ENCODE data around the gene PDGFD. TPM values are rescaled to one million over a fixed set of nuclear protein-coding genes. Genes with fewer than 3 reads are reported as not detected.

PDGFD gene
- total RNA-seq, 4 donors from 2014 or later, result 4.4 to 7.2 (median 5.2) TPM

DNA sequence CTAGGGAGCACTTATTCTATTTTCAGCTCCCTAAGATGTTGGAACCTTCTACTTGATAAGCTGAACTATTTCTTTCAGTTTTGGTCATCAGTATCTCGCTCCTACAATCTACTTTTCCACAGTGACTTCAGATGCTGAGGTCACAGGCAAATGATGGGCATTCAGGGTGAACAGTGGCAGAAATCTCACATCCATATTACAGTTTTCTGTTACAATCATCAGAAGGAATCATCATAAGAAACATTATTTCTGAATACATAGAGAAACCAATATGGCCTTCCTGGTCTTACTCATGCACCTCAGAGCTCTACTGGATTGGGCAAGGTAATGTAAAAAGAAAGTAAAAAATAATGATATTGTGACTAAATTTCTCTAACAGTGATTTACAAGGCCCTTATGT, 166.9 kb downstream of the PDGFD start:
- 93% methylated on average over 1 of the region's 1 CpG for WGBS
- DNase-seq (ENCODE audit: low spot score in 2 of 2), result no peak
- H3K27me3 ChIP-seq, result no peaks in the 10 kb centered on the region
- H3K9me3 ChIP-seq, result no peaks in the 10 kb centered on the region
- no peaks in the 10 kb centered on the region for H3K36me3 ChIP-seq
- no peak overlapping the region for H3K27ac ChIP-seq
- H3K4me1 ChIP-seq, result no peaks in the 10 kb centered on the region
- H3K4me3 ChIP-seq, result no peak overlapping the region
- TF ChIP-seq POLR2AphosphoS5 (IDR thresholded peaks at IDR 0.05) (no peak), EP300 (IDR thresholded peaks at IDR 0.05) (no peak), POLR2A (IDR thresholded peaks at IDR 0.05) (no peak)
- TF ChIP-seq, protein P1, sequence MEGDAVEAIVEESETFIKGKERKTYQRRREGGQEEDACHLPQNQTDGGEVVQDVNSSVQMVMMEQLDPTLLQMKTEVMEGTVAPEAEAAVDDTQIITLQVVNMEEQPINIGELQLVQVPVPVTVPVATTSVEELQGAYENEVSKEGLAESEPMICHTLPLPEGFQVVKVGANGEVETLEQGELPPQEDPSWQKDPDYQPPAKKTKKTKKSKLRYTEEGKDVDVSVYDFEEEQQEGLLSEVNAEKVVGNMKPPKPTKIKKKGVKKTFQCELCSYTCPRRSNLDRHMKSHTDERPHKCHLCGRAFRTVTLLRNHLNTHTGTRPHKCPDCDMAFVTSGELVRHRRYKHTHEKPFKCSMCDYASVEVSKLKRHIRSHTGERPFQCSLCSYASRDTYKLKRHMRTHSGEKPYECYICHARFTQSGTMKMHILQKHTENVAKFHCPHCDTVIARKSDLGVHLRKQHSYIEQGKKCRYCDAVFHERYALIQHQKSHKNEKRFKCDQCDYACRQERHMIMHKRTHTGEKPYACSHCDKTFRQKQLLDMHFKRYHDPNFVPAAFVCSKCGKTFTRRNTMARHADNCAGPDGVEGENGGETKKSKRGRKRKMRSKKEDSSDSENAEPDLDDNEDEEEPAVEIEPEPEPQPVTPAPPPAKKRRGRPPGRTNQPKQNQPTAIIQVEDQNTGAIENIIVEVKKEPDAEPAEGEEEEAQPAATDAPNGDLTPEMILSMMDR (IDR thresholded peaks at IDR 0.05), result no peak

DNA sequence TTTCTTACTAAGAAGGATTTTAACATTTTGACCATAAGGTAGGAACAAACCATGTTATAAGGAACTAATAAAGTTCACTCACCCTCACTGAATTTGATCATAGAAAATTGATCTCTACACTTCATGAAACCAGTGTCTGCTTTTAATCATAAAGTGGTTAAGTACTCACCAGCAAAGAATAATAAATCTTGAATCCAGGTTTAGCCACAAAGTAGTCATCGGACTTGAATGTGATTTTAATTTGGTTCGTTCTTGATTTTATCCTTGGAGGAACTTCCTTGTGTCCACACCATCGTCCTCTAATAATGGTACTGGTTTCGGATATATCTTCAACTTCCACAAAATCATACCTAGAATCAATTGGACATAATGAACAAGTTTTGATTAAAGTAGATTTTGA, 168.1 kb downstream of the PDGFD start:
- Histone ChIP-seq H3K9me3 (no peaks in the 10 kb centered on the region), H3K4me1 (no peaks in the 10 kb centered on the region), H3K27me3 (no peaks in the 10 kb centered on the region), H3K27ac (no peak overlapping the region), H3K36me3 (no peaks in the 10 kb centered on the region), H3K4me3 (no peak overlapping the region)
- no peak for DNase-seq (ENCODE audit: low spot score in 2 of 2)
- TF ChIP-seq POLR2AphosphoS5 (IDR thresholded peaks at IDR 0.05) (no peak), POLR2A (IDR thresholded peaks at IDR 0.05) (no peak), EP300 (IDR thresholded peaks at IDR 0.05) (no peak)
- TF ChIP-seq, protein P1 (IDR thresholded peaks at IDR 0.05), result no peak
- WGBS, result 84% methylated on average over 4 of the region's 4 CpGs

DNA sequence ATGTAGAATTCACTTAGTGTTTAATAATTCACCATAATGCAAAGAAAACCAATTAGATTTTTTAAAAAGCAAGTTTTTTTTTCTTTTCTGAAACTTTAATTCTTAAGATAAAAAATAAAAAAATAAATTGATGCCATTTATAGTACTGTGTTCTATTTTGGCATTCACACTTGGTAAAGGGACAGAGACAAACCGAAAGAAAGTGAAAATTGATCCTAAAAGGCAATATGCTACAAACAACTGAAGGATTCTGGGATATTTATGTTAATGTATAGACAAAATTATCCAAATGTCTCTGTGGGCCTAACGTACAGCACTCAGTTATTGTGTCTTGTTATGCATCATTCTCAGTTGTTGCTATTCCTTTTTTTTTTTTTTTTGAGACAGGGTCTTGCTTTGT, 169.4 kb downstream of the PDGFD start:
- Histone ChIP-seq H3K9me3 (no peaks in the 10 kb centered on the region), H3K36me3 (no peaks in the 10 kb centered on the region), H3K27ac (no peak overlapping the region), H3K4me3 (no peak overlapping the region), H3K4me1 (no peaks in the 10 kb centered on the region), H3K27me3 (no peaks in the 10 kb centered on the region)
- no peak for DNase-seq (ENCODE audit: low spot score in 2 of 2)
- WGBS, result 78% methylated on average over 2 of the region's 2 CpGs
- TF ChIP-seq EP300 (IDR thresholded peaks at IDR 0.05), result no peak
- TF ChIP-seq POLR2A (IDR thresholded peaks at IDR 0.05), result no peak
- TF ChIP-seq, protein P1 (IDR thresholded peaks at IDR 0.05), result no peak
- TF ChIP-seq POLR2AphosphoS5 (IDR thresholded peaks at IDR 0.05), result no peak

DNA sequence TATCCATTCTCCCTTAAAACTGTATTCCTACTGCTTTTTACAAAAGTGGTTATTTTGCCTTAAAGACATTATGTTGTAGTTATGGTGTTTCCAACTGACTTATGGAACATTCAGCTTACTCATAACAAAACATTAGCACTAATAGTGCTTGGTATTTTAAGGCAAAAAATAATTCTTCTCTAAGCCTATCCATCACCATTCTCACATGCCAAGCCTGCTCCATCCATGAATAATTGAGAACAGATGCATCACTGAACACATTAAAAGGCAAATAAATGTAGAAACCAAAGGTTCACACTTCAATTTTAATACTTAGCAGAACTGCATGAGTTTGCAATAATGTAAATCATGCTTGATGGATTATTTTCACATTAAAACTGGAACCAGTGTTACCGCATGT, 169.9 kb downstream of the PDGFD start:
- TF ChIP-seq POLR2A (IDR thresholded peaks at IDR 0.05) (no peak), EP300 (IDR thresholded peaks at IDR 0.05) (no peak), POLR2AphosphoS5 (IDR thresholded peaks at IDR 0.05) (no peak)
- TF ChIP-seq, protein P1 (IDR thresholded peaks at IDR 0.05), result no peak
- Histone ChIP-seq H3K27me3 (no peaks in the 10 kb centered on the region), H3K27ac (no peak overlapping the region), H3K9me3 (no peaks in the 10 kb centered on the region), H3K4me1 (no peaks in the 10 kb centered on the region), H3K4me3 (no peak overlapping the region), H3K36me3 (no peaks in the 10 kb centered on the region)
- 73% methylated on average over 1 of the region's 1 CpG for WGBS
- DNase-seq (ENCODE audit: low spot score in 2 of 2), result no peak

DNA sequence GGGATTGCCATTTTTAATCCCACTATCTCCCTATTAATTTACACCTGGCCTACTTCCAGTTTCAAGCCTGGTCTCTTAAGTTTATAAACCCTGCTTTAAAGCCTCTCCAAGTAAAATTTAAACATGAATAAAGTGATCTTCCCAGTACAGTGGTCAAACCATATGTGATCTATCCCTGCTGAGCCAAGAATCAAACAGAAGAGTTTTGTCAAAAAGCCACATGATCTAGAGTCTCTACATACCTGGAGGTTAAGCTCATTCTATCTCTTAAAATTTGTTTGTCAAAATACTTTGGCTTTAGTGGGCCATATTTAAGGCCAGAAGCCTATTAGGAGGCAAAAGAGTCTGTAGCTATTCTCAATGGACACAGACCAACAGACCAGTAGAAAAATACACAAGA, 170.4 kb downstream of the PDGFD start:
- Histone ChIP-seq H3K27ac (no peak overlapping the region), H3K9me3 (no peaks in the 10 kb centered on the region), H3K4me3 (no peak overlapping the region), H3K36me3 (no peaks in the 10 kb centered on the region), H3K27me3 (no peaks in the 10 kb centered on the region), H3K4me1 (no peaks in the 10 kb centered on the region)
- DNase-seq (ENCODE audit: low spot score in 2 of 2), result no peak
- TF ChIP-seq EP300 (IDR thresholded peaks at IDR 0.05), result no peak
- TF ChIP-seq, protein P1 (IDR thresholded peaks at IDR 0.05), result no peak
